ENCODE measurements around the gene ZNF362.

The ZNF362 gene

DNA sequence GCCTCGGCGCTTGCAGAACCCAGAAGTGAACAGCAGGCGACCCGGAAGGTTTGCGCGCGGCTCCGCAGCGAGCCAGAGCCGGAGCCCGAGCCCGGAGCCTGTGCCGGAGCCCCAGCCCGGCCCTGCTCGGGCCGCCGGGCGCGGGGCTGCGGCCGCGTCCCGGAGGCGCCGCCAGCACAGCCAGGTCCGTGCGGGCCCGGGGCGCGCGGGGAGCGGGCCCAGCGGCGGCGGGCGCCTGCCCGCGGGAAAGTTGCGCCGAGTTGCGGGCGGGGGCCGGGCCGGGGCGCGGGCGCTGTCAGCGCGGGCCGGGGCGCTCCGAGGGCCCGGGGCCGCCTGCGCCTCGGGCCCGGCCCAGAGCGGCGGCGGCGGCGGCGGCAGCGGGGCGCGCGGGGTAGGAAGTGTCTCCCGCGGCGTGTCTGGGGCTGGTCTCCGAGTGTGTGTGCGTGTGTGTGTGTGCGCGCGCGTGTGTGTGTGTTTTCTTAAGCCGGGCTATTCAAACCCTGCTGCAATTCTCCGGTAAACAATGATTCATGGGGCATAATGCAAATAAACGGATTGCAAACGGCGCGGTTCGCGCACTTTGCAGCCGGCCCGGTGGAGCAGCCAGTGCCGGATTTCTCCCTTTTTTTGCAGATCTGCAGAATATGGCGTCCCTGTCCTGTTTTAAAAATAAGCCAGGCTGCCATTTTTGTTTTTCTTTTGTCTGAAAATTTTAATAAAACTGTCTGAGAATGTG is at the start of gene ZNF362:
Gene ZNF362, plus strand, starts transcription at position 22 of the 736 bp plus-strand sequence. CDS start 14,083 bp downstream, outside the sequence.
- CTCF ChIA-PET, result interaction anchor here (1.8 kb wide), 1 partner anchor 38 kb away, joined by 7 read pairs; no protein-coding TSS in a partner anchor
- DNase-seq (ENCODE audit: extremely low spot score), result peak; percentile 71
- POLR2A ChIA-PET, result no interaction called here
- TF ChIP-seq, protein P1, sequence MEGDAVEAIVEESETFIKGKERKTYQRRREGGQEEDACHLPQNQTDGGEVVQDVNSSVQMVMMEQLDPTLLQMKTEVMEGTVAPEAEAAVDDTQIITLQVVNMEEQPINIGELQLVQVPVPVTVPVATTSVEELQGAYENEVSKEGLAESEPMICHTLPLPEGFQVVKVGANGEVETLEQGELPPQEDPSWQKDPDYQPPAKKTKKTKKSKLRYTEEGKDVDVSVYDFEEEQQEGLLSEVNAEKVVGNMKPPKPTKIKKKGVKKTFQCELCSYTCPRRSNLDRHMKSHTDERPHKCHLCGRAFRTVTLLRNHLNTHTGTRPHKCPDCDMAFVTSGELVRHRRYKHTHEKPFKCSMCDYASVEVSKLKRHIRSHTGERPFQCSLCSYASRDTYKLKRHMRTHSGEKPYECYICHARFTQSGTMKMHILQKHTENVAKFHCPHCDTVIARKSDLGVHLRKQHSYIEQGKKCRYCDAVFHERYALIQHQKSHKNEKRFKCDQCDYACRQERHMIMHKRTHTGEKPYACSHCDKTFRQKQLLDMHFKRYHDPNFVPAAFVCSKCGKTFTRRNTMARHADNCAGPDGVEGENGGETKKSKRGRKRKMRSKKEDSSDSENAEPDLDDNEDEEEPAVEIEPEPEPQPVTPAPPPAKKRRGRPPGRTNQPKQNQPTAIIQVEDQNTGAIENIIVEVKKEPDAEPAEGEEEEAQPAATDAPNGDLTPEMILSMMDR (IDR thresholded peaks at IDR 0.05; ENCODE audit: control extremely low read depth, extremely low read depth, low read depth, missing control alignments), result no peak

GRCh38 chr1:33211972-33212371 is 44.3 kb upstream of the ZNF362 start:
- POLR2A ChIA-PET, result no interaction called here
- DNase-seq (ENCODE audit: extremely low spot score), result no peak
- CTCF ChIA-PET, result interaction anchor here (1.0 to 1.4 kb wide), 2 partner anchors 14 to 84 kb away, joined by 4 read pairs; no protein-coding TSS in a partner anchor
- TF ChIP-seq, protein P1 (IDR thresholded peaks at IDR 0.05; ENCODE audit: control extremely low read depth, extremely low read depth, low read depth, missing control alignments), result no peak

GRCh38 chr1:33219886-33220661 is 36.2 kb upstream of the ZNF362 start:
- no peak for DNase-seq (ENCODE audit: extremely low spot score)
- TF ChIP-seq, protein P1 (IDR thresholded peaks at IDR 0.05; ENCODE audit: control extremely low read depth, extremely low read depth, low read depth, missing control alignments), result no peak
- ChIA-PET POLR2A (no interaction called here), CTCF (interaction anchor here (1.7 kb wide), 1 partner anchor 32 kb away, joined by 3 read pairs; no protein-coding TSS in a partner anchor)

- TF ChIP-seq, protein P1 (IDR thresholded peaks at IDR 0.05; ENCODE audit: control extremely low read depth, extremely low read depth, low read depth, missing control alignments), result no peak
- DNase-seq (ENCODE audit: extremely low spot score), result no peak
- ChIA-PET POLR2A (no interaction called here), CTCF (no interaction called here)
These were observed 35.5 kb upstream of the ZNF362 start for GRCh38 chr1:33220676-33221384.

GRCh38 chr1:33221385-33221758 is 34.9 kb upstream of the ZNF362 start:
- TF ChIP-seq, protein P1 (IDR thresholded peaks at IDR 0.05; ENCODE audit: control extremely low read depth, extremely low read depth, low read depth, missing control alignments), result no peak
- no peak for DNase-seq (ENCODE audit: extremely low spot score)
- ChIA-PET CTCF (no interaction called here), POLR2A (no interaction called here)

GRCh38 chr1:33222381-33222780 is 33.9 kb upstream of the ZNF362 start:
- no peak for DNase-seq (ENCODE audit: extremely low spot score)
- POLR2A ChIA-PET, result no interaction called here
- TF ChIP-seq, protein P1 (IDR thresholded peaks at IDR 0.05; ENCODE audit: control extremely low read depth, extremely low read depth, low read depth, missing control alignments), result no peak
- CTCF ChIA-PET, result no interaction called here
